ENCODE results near the gene S1PR4.

DNA sequence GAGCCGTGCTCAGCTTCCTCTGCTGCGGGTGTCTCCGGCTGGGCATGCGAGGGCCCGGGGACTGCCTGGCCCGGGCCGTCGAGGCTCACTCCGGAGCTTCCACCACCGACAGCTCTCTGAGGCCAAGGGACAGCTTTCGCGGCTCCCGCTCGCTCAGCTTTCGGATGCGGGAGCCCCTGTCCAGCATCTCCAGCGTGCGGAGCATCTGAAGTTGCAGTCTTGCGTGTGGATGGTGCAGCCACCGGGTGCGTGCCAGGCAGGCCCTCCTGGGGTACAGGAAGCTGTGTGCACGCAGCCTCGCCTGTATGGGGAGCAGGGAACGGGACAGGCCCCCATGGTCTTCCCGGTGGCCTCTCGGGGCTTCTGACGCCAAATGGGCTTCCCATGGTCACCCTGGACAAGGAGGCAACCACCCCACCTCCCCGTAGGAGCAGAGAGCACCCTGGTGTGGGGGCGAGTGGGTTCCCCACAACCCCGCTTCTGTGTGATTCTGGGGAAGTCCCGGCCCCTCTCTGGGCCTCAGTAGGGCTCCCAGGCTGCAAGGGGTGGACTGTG lies 1.2 kb downstream of the S1PR4 start:
- TF ChIP-seq REST (IDR thresholded peaks at IDR 0.05; ENCODE audit: borderline replicate concordance in 1 of 2, low read depth in 1 of 2, low read length in 2 of 2) (no peak), EZH2 (conservative IDR thresholded peaks at IDR 0.05; ENCODE audit: low read depth, low read length) (no peak), POLR2A (IDR thresholded peaks at IDR 0.05; ENCODE audit: insufficient read depth in 1 of 2, low read depth in 2 of 2, low read length in 2 of 2) (no peak), FOXJ3 (CRISPR knock-in tag; IDR thresholded peaks at IDR 0.05; ENCODE audit: borderline replicate concordance) (no peak), RCOR2 (CRISPR knock-in tag; IDR thresholded peaks at IDR 0.05) (no peak), SMC3 (IDR thresholded peaks at IDR 0.05; ENCODE audit: low read length) (no peak), NR3C1 (CRISPR knock-in tag; IDR thresholded peaks at IDR 0.05) (no peak), SPEN (CRISPR knock-in tag; IDR thresholded peaks at IDR 0.05; ENCODE audit: low read depth) (no peak), EP300 (IDR thresholded peaks at IDR 0.05; ENCODE audit: low read depth in 2 of 2, low read length in 2 of 2) (no peak), EP300 (CRISPR knock-in tag; IDR thresholded peaks at IDR 0.05; ENCODE audit: borderline replicate concordance) (no peak), PRDM15 (CRISPR knock-in tag; IDR thresholded peaks at IDR 0.05) (no peak), ZNF274 (CRISPR knock-in tag; IDR thresholded peaks at IDR 0.05) (no peak), TCF7L2 (IDR thresholded peaks at IDR 0.05; ENCODE audit: low read depth, low read length) (no peak)

Measured in HepG2 (cell line).